Endothelial cell of umbilical vein (primary cell): Measurements from ENCODE around the gene DDR2. TPM values are rescaled to one million over a fixed set of nuclear protein-coding genes. Genes with fewer than 3 reads are reported as not detected.
"Not testable (repeated sequence)": the region's sequence is repeated elsewhere in the genome, so short reads cannot be mapped to it uniquely, and the experiment has no call there.

ENCODE experiments used
- BruUV-seq: library from RNA; stranded (reverse); fragments of 400-500 nt; replicated peaks from 2 replicates; lab custom pipeline; 2021; lab: Mats Ljungman, UMichigan
- CTCF ChIA-PET: fragments of 300-600, 350-600 bp; sonication (Branson Sonifier 250); formaldehyde crosslinking; loops from one replicate; lab custom pipeline; 2021; ENCODE audit warnings: antibody characterized with exemption, inconsistent platforms; lab: Charles Lee
- POLR2A ChIA-PET: fragments of 300-600, 350-600 bp; sonication (Branson Sonifier 250); formaldehyde crosslinking; loops from one replicate; lab custom pipeline; 2021; ENCODE audit warnings: antibody characterized with exemption, inconsistent platforms; lab: Charles Lee
- DNase-seq: peaks from one replicate; pipeline ENCODE4 v3.0.0-alpha.2; 2011; ENCODE audit warnings: low read depth, low spot score
- FAIRE-seq: peaks from 2 replicates; lab custom pipeline; 2011; peaks lifted over from hg19 to GRCh38; lab: Jason Lieb, UNC
- H2AFZ ChIP-seq: 2 replicates; pipeline ENCODE4 v1.6.0; 2012; ENCODE audit warnings: low read depth, low read length, control low read depth, inconsistent platforms
- H3K27ac ChIP-seq: 2 replicates; pipeline ENCODE4 v1.5.1; 2011; ENCODE audit warnings: low read depth, mild to moderate bottlenecking, control low read depth, low read length, moderate library complexity; ENCODE audit not compliant: insufficient read depth
- H3K27me3 ChIP-seq, 2 experiments: 2 replicates each; pipeline versions ENCODE4 v1.6.0 to v1.6.1; 2011; ENCODE audit warnings: low read length in 2 of 2, mixed read lengths in 1 of 2; ENCODE audit not compliant: control insufficient read depth in 2 of 2, insufficient read depth in 2 of 2
- H3K36me3 ChIP-seq, 2 experiments: 2 replicates in 1 of 2; 3 replicates in 1 of 2; pipeline ENCODE4 v1.5.1; 2011; ENCODE audit warnings: low read length in 2 of 2, mild to moderate bottlenecking in 1 of 2, moderate library complexity in 1 of 2; ENCODE audit not compliant: control insufficient read depth in 2 of 2, insufficient read depth in 2 of 2; ENCODE audit errors: extremely low read depth in 1 of 2
- H3K4me1 ChIP-seq: 3 replicates; pipeline ENCODE4 v1.5.1; 2011; ENCODE audit warnings: mild to moderate bottlenecking, low read length; ENCODE audit not compliant: control insufficient read depth, insufficient read depth; ENCODE audit errors: extremely low read depth
- H3K4me2 ChIP-seq: 2 replicates; pipeline ENCODE4 v1.6.1; 2011; ENCODE audit warnings: low read length, control low read depth, mixed read lengths; ENCODE audit not compliant: insufficient read depth
- H3K4me3 ChIP-seq, 3 experiments: fragments of 200-600 bp in 1 of 3; sonication (generic), shearing (Covaris generic) in 1 of 3; replicated peaks in 1 of 3; 2 replicates each; pipeline ENCODE4 v1.5.1; 2011 to 2016; ENCODE audit warnings: control low read depth in 3 of 3, low read length in 3 of 3, mild to moderate bottlenecking in 2 of 3, inconsistent platforms in 1 of 3, low read depth in 1 of 3, moderate library complexity in 1 of 3; ENCODE audit not compliant: insufficient read depth in 1 of 3
- H3K79me2 ChIP-seq: 2 replicates; pipeline ENCODE4 v1.6.0; 2012; ENCODE audit warnings: low read length, inconsistent platforms; ENCODE audit not compliant: control insufficient read depth, insufficient read depth
- H3K9ac ChIP-seq: replicated peaks from 2 replicates; pipeline ENCODE3; 2011; ENCODE audit warnings: low read length, control low read depth; ENCODE audit not compliant: insufficient read depth; ENCODE audit errors: extremely low read depth
- H3K9me1 ChIP-seq: replicated peaks from 3 replicates; pipeline ENCODE4 v1.6.0; 2011; ENCODE audit warnings: mild to moderate bottlenecking, low read length; ENCODE audit not compliant: control insufficient read depth, insufficient read depth; ENCODE audit errors: extremely low read depth
- H3K9me3 ChIP-seq: replicated peaks from 2 replicates; pipeline ENCODE4 v1.5.1; 2012; ENCODE audit warnings: low read length, inconsistent platforms; ENCODE audit not compliant: control insufficient read depth, insufficient read depth
- H4K20me1 ChIP-seq: replicated peaks from 2 replicates; pipeline ENCODE3; 2011; ENCODE audit warnings: mild to moderate bottlenecking, low read length; ENCODE audit not compliant: control insufficient read depth, insufficient read depth; ENCODE audit errors: extremely low read depth
- dilution Hi-C: fragments of 300-500 bp; cut with MboI; formaldehyde crosslinking; loops from one replicate; pipeline ENCODE4 v1.15.0; 2019; ENCODE audit warnings: low sequenced_read_pairs; ENCODE audit not compliant: extremely low pct_ligation_motif_present
- intact Hi-C: fragments of 100-400 bp; cut with micrococcal nuclease; formaldehyde crosslinking; loops from one replicate; pipeline ENCODE4 v1.10.0; 2022
- polyA plus RNA-seq, 4 experiments: library from polyadenylated mRNA; depleted of rRNA in 3 of 4; stranded (reverse) in 3 of 4; unstranded in 1 of 4; fragments of >200 nt; gene quantifications; 2 replicates each; pipeline versions ENCODE4 v1.2.1 to v1.2.3, GENCODE V29; 2011 to 2012; ENCODE audit warnings: missing spikeins in 1 of 4
- total RNA-seq: library from RNA; stranded (reverse); gene quantifications from 2 replicates; pipeline ENCODE4 v1.2.3, GENCODE V29; 2021

The DDR2 gene
- total and polyA plus RNA-seq, 2 donors (not counting 3 experiments of a cell fraction or from before 2014, with no cell fraction given), result 27.8 to 30.8 TPM

GRCh38 chr1:162794284-162794683 lies 162.0 kb downstream of the DDR2 start:
- H3K4me3 ChIP-seq, POLR2A ChIA-PET, H2AFZ ChIP-seq, intact Hi-C loops, H3K27ac ChIP-seq, DNase-seq, H3K4me1 ChIP-seq, H3K9me3 ChIP-seq, H3K9me1 ChIP-seq, H3K27me3 ChIP-seq, H4K20me1 ChIP-seq, dilution Hi-C loops, H3K4me2 ChIP-seq, H3K9ac ChIP-seq, BruUV-seq, FAIRE-seq, H3K79me2 ChIP-seq, H3K36me3 ChIP-seq, CTCF ChIA-PET: not testable (repeated sequence)

DNA sequence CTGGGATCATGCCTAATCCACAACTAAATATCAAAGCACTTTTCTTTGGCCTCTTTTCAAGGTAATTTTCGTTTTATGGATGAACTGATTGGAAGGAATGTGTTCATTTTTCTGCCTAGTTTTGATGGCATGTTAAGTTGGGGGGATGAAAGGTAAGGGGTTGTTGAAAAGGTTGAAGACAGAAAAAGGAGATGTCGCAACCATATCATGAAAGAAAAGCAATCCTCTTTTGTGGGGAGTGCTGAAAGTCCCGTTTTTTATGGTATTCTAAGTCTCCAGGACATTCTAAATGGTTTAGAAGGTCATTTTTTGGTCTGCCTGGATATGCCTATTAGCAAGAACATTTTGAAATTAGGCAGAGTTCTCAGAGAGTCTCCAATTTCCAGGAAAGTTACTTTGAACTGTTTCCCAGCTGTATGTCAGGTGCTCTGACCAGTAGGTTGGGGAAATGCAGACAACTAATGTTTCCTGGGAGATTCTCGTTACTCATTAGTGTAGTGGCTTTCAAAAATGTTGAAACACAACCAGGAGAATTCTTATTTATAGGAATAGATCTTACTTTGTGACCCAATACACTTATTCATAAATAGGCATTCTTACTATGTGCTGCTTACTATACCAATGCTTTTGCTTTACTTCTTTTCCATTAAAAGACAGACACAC lies 164.5 kb downstream of the DDR2 start:
- H3K27ac ChIP-seq, BruUV-seq, CTCF ChIA-PET, H3K4me3 ChIP-seq, H3K9me3 ChIP-seq, H3K36me3 ChIP-seq, H3K79me2 ChIP-seq, H3K9me1 ChIP-seq, H2AFZ ChIP-seq, H3K9ac ChIP-seq, DNase-seq, POLR2A ChIA-PET, H3K27me3 ChIP-seq, H3K4me1 ChIP-seq, FAIRE-seq, H4K20me1 ChIP-seq, H3K4me2 ChIP-seq, intact Hi-C loops, dilution Hi-C loops: not testable (repeated sequence)
